Testis (tissue), 2 donors: ENCODE results near the gene OTOGL.

Source experiments
- CTCF ChIP-seq, 3 experiments: fragments of 450-650 bp in 2 of 3; fragments of 200-600 bp in 1 of 3; sonication (generic) in 1 of 3; IDR thresholded peaks; one replicate each; pipeline ENCODE4 v1.5.1; 2016 to 2019; ENCODE audit warnings: antibody characterized with exemption in 3 of 3, mild to moderate bottlenecking in 2 of 3, moderate library complexity in 1 of 3
- POLR2A ChIP-seq: fragments of 450-650 bp; IDR thresholded peaks from one replicate; pipeline ENCODE4 v1.6.1; 2017; ENCODE audit warnings: antibody characterized with exemption, mild to moderate bottlenecking, moderate library complexity

DNA sequence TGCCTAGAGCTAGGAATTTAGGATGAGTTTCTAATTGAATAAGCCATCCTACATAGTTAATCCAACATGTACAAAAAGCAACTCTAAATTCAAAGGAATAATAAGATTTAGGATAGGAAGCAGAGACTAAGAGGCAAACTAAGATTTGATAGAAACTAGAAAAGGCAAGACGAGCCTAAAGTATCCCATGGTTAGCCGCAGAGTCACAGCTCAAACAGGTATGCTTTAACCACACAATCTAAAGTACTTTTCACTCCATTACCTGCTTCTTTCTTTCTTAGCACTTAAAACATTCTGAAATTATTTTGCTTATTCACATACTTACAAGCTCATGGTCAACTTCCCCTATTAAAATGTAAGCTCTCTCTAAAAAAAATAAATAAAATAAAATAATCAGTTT lies 51.8 kb downstream of the OTOGL start:
- no peak for TF ChIP-seq CTCF (IDR thresholded peaks at IDR 0.05)
- TF ChIP-seq POLR2A = no peak
